Lower leg skin (tissue), 3 donors: ENCODE measurements around the gene ZNF417.

Source experiments
- POLR2A ChIP-seq, 2 donors: fragments of 450-650 bp; IDR thresholded peaks; one replicate each; pipeline ENCODE4 v1.6.1; 2016 to 2017; ENCODE audit warnings: antibody characterized with exemption in 2 of 2, mild to moderate bottlenecking in 1 of 2, moderate library complexity in 1 of 2
- TF ChIP-seq, protein P1 (sequence below), 3 donors: fragments of 450-650 bp; IDR thresholded peaks; one replicate each; pipeline ENCODE4 v1.5.1; 2016; ENCODE audit warnings: antibody characterized with exemption in 3 of 3, mild to moderate bottlenecking in 3 of 3, moderate library complexity in 2 of 3

DNA sequence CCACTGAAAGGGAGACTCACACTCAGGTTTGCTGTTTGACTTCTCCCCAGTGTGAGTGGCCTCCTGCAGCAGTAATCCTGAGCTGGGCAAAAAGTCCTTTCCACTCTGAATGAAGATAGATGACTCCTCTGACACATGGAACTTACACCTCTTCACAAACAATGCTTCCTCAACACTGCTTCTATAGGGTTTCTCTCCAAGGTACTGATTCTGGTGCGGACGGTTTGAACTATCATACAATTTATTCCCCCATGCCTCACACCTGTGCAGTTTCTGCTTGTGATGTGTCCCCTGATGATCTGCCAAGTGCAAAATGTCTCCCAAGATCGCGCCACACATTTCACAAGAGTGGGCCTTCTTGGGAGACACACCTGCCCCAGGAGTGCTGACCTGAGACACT is 11.2 kb upstream of the ZNF417 start:
- TF ChIP-seq, protein P1, sequence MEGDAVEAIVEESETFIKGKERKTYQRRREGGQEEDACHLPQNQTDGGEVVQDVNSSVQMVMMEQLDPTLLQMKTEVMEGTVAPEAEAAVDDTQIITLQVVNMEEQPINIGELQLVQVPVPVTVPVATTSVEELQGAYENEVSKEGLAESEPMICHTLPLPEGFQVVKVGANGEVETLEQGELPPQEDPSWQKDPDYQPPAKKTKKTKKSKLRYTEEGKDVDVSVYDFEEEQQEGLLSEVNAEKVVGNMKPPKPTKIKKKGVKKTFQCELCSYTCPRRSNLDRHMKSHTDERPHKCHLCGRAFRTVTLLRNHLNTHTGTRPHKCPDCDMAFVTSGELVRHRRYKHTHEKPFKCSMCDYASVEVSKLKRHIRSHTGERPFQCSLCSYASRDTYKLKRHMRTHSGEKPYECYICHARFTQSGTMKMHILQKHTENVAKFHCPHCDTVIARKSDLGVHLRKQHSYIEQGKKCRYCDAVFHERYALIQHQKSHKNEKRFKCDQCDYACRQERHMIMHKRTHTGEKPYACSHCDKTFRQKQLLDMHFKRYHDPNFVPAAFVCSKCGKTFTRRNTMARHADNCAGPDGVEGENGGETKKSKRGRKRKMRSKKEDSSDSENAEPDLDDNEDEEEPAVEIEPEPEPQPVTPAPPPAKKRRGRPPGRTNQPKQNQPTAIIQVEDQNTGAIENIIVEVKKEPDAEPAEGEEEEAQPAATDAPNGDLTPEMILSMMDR (IDR thresholded peaks at IDR 0.05), result no peak
- no peak for TF ChIP-seq POLR2A (IDR thresholded peaks at IDR 0.05)
